Measurements from ENCODE around the gene LUZP2. TPM values are rescaled to one million over a fixed set of nuclear protein-coding genes. Genes with fewer than 3 reads are reported as not detected.

Gene LUZP2
- 1 to 10 TPM; 1.6 to 2.3 (median 1.7) TPM for polyA plus RNA-seq (ENCODE audit: insufficient read length in 4 of 4)

- peak; percentile 41 to 50 (median 46) for DNase-seq (ENCODE audit: low read depth in 4 of 4, low spot score in 3 of 4)
These were observed at the start of gene LUZP2 for GRCh38 chr11:24496736-24497725. Gene LUZP2, plus strand, starts transcription at chr11:24497053.

GRCh38 chr11:24453129-24453718 is 43.6 kb upstream of the LUZP2 start:
- DNase-seq (ENCODE audit: low read depth in 4 of 4, low spot score in 3 of 4): no peak

- DNase-seq (ENCODE audit: low read depth in 4 of 4, low spot score in 3 of 4): no peak
These were observed 38.9 kb upstream of the LUZP2 start for GRCh38 chr11:24457985-24458384.

- no peak for DNase-seq (ENCODE audit: low read depth in 4 of 4, low spot score in 3 of 4)
These were observed 26.4 kb upstream of the LUZP2 start for GRCh38 chr11:24470431-24470830.

GRCh38 chr11:24471084-24471483 is 25.8 kb upstream of the LUZP2 start:
- DNase-seq (ENCODE audit: low read depth in 4 of 4, low spot score in 3 of 4): no peak

- DNase-seq (ENCODE audit: low read depth in 4 of 4, low spot score in 3 of 4): no peak
These were observed 18.1 kb upstream of the LUZP2 start for GRCh38 chr11:24478718-24479117.

GRCh38 chr11:24489477-24489876 is 7.4 kb upstream of the LUZP2 start:
- no peak for DNase-seq (ENCODE audit: low read depth in 4 of 4, low spot score in 3 of 4)

- DNase-seq (ENCODE audit: low read depth in 4 of 4, low spot score in 3 of 4): no peak
These were observed 492 bp upstream of the LUZP2 start for GRCh38 chr11:24496386-24496735.

- DNase-seq (ENCODE audit: low read depth in 4 of 4, low spot score in 3 of 4): no peak
These were observed 978 bp downstream of the LUZP2 start for GRCh38 chr11:24497831-24498230.

- no peak for DNase-seq (ENCODE audit: low read depth in 4 of 4, low spot score in 3 of 4)
These were observed 5.6 kb downstream of the LUZP2 start for GRCh38 chr11:24502425-24502824.

- no peak for DNase-seq (ENCODE audit: low read depth in 4 of 4, low spot score in 3 of 4)
These were observed 12.3 kb downstream of the LUZP2 start for GRCh38 chr11:24509114-24509513.

- DNase-seq (ENCODE audit: low read depth in 4 of 4, low spot score in 3 of 4): no peak
These were observed 14.7 kb downstream of the LUZP2 start for GRCh38 chr11:24511511-24511910.

GRCh38 chr11:24513479-24514218 is 16.8 kb downstream of the LUZP2 start:
- DNase-seq (ENCODE audit: low read depth in 4 of 4, low spot score in 3 of 4): no peak

GRCh38 chr11:24514219-24514594 is 17.4 kb downstream of the LUZP2 start:
- DNase-seq (ENCODE audit: low read depth in 4 of 4, low spot score in 3 of 4): no peak

- no peak for DNase-seq (ENCODE audit: low read depth in 4 of 4, low spot score in 3 of 4)
These were observed 18.8 kb downstream of the LUZP2 start for GRCh38 chr11:24515632-24516031.

GRCh38 chr11:24516638-24517037 is 19.8 kb downstream of the LUZP2 start:
- no peak for DNase-seq (ENCODE audit: low read depth in 4 of 4, low spot score in 3 of 4)

- DNase-seq (ENCODE audit: low read depth in 4 of 4, low spot score in 3 of 4): no peak
These were observed 24.7 kb downstream of the LUZP2 start for GRCh38 chr11:24521601-24522000.

GRCh38 chr11:24524156-24524555 is 27.3 kb downstream of the LUZP2 start:
- no peak for DNase-seq (ENCODE audit: low read depth in 4 of 4, low spot score in 3 of 4)

- no peak for DNase-seq (ENCODE audit: low read depth in 4 of 4, low spot score in 3 of 4)
These were observed 34.7 kb downstream of the LUZP2 start for GRCh38 chr11:24531528-24531927.

GRCh38 chr11:24543771-24544170 is 46.9 kb downstream of the LUZP2 start:
- no peak for DNase-seq (ENCODE audit: low read depth in 4 of 4, low spot score in 3 of 4)

GRCh38 chr11:24556693-24557092 is 59.8 kb downstream of the LUZP2 start:
- DNase-seq (ENCODE audit: low read depth in 4 of 4, low spot score in 3 of 4): no peak
